Measurements from ENCODE around the gene CDC42EP4.

The CDC42EP4 gene

DNA sequence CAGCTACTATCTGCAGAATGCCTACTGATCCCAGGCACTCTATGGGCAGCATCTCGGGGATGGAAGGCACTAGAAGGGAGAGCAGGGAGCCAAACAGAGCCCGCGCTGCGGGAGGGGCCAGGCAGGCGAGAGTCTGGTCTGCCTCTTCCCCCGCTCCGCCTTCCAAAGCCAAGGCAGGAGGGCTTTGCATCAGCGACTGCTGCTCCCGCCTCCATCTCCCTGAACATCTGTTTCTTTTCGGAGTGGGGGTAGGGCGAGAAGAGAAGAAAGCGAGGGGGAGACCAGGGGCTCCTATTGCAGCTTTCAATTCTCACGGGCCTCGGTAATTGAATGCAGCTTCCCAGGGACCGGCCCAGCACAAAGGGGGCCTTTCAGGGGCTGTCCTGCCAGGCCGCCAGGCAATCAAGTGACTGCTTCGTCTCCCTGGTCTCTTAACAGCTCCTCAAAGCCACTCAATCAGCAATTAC is 31.4 kb upstream of the CDC42EP4 start:
- no peaks in the 10 kb centered on the region for H3K27me3 ChIP-seq (replicated peaks; ENCODE audit: control insufficient read depth, insufficient read depth, low read length, poor library complexity, severe bottlenecking)
- H3K4me1 ChIP-seq (ENCODE audit: control insufficient read depth, insufficient read depth, low read length, poor library complexity, severe bottlenecking) = no peaks in the 10 kb centered on the region
- H3K4me3 ChIP-seq (ENCODE audit: insufficient read depth, low read depth, low read length, poor library complexity, severe bottlenecking) = no peak overlapping the region
- H3K36me3 ChIP-seq (ENCODE audit: control insufficient read depth, insufficient read depth, low read length) = no peaks in the 10 kb centered on the region
- no peaks in the 10 kb centered on the region for H3K9me3 ChIP-seq (ENCODE audit: control insufficient read depth, low read length)
- H3K27ac ChIP-seq (ENCODE audit: insufficient read depth, low read length, poor library complexity, severe bottlenecking) = no peak overlapping the region
- no peak for DNase-seq

DNA sequence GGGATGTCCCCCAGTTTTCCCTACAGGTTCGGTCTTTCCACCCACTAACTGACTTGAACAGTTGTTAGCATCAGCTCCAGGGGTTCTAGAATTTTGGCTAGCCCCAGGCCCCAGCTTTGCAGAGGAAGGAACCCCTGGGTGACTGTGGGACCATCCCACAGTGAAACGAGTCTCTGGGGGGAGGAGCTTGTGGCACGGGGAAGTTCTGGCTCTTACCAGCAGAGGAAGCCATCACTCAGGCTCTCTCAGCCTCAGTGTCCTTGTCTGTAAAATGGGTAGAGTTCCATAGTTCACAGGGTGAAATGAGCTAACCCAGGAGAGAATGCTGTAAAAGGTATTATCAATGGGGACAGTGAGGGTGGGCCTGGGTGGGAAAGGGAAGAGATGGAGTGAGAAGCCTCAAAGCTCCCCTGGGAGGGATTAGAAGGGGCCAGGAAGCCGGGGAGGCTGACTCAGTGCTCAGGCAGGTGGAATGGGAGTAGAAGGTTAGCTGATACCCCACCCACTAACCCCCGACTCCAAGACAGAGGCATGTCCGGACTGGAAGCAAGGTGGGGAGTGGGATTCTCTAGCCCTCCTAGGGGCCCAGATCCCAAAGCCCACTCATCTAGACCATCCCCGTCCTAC is 30.9 kb upstream of the CDC42EP4 start:
- H3K27ac ChIP-seq (ENCODE audit: insufficient read depth, low read length, poor library complexity, severe bottlenecking) = no peak overlapping the region
- H3K27me3 ChIP-seq (replicated peaks; ENCODE audit: control insufficient read depth, insufficient read depth, low read length, poor library complexity, severe bottlenecking) = no peaks in the 10 kb centered on the region
- DNase-seq = no peak
- no peaks in the 10 kb centered on the region for H3K9me3 ChIP-seq (ENCODE audit: control insufficient read depth, low read length)
- no peak overlapping the region for H3K4me3 ChIP-seq (ENCODE audit: insufficient read depth, low read depth, low read length, poor library complexity, severe bottlenecking)
- H3K36me3 ChIP-seq (ENCODE audit: control insufficient read depth, insufficient read depth, low read length) = no peaks in the 10 kb centered on the region
- no peaks in the 10 kb centered on the region for H3K4me1 ChIP-seq (ENCODE audit: control insufficient read depth, insufficient read depth, low read length, poor library complexity, severe bottlenecking)

DNA sequence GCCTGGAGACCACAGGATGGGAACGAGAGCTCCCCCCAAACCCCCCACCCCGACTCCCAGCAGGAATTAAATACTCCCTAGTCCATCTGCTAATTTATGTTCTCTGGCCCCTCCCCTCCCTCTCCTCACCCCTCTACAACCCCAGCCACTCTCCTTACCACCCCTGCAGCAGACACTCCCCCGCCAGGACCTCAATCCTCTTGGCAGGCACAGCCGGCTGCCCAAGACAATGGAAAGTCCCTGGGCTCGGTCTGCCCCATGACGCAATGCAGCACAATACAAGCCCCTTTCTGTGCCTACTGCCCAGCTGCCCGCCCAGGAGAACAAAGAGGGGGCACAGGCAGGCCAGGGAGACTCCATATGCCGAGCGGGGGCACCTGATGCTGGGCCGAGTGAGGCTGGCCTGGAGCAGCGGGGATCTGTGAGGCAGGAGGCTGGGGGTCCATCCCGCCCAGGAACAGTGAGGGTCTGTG is 30.3 kb upstream of the CDC42EP4 start:
- H3K27ac ChIP-seq (ENCODE audit: insufficient read depth, low read length, poor library complexity, severe bottlenecking) = no peak overlapping the region
- no peaks in the 10 kb centered on the region for H3K36me3 ChIP-seq (ENCODE audit: control insufficient read depth, insufficient read depth, low read length)
- H3K27me3 ChIP-seq (replicated peaks; ENCODE audit: control insufficient read depth, insufficient read depth, low read length, poor library complexity, severe bottlenecking) = no peaks in the 10 kb centered on the region
- no peak overlapping the region for H3K4me3 ChIP-seq (ENCODE audit: insufficient read depth, low read depth, low read length, poor library complexity, severe bottlenecking)
- DNase-seq = no peak
- no peaks in the 10 kb centered on the region for H3K4me1 ChIP-seq (ENCODE audit: control insufficient read depth, insufficient read depth, low read length, poor library complexity, severe bottlenecking)
- H3K9me3 ChIP-seq (ENCODE audit: control insufficient read depth, low read length) = no peaks in the 10 kb centered on the region

DNA sequence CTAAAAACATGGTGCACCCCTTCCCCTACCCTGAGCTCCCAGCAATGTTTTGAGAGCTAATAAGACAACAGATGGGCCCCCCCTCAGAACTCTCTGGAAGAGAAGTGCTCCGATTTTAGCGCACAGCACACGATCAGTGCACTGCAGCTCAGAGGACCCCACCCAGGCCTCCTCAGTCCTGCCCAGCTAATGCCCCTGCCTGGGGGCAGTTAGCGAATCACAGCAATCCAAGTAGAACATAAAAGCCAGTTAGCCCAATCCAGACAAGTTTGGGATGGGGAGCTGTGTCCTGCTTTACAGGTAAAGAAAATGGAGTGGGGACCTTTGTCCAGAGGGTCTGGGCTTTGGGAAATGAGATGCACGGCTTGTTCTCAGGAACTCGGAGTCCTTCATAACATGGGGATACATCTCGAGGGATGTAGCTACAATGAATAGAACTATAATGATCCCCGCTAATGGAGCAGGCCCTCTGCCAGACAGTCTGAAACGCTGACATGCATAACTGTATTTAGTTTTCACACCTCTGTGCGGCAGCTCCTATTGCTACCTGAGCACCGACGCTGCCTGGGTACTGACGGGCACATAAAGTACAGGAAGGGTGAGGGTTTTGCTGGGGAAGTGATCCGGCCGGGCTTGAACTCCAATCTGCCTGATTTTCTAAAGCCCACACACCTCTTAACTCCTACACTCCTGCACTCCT is 29.7 kb upstream of the CDC42EP4 start:
- Histone ChIP-seq H3K27ac (ENCODE audit: insufficient read depth, low read length, poor library complexity, severe bottlenecking) (no peak overlapping the region), H3K36me3 (ENCODE audit: control insufficient read depth, insufficient read depth, low read length) (no peaks in the 10 kb centered on the region), H3K4me3 (ENCODE audit: insufficient read depth, low read depth, low read length, poor library complexity, severe bottlenecking) (no peak overlapping the region), H3K9me3 (ENCODE audit: control insufficient read depth, low read length) (no peaks in the 10 kb centered on the region), H3K4me1 (ENCODE audit: control insufficient read depth, insufficient read depth, low read length, poor library complexity, severe bottlenecking) (no peaks in the 10 kb centered on the region), H3K27me3 (replicated peaks; ENCODE audit: control insufficient read depth, insufficient read depth, low read length, poor library complexity, severe bottlenecking) (no peaks in the 10 kb centered on the region)
- DNase-seq = no peak

DNA sequence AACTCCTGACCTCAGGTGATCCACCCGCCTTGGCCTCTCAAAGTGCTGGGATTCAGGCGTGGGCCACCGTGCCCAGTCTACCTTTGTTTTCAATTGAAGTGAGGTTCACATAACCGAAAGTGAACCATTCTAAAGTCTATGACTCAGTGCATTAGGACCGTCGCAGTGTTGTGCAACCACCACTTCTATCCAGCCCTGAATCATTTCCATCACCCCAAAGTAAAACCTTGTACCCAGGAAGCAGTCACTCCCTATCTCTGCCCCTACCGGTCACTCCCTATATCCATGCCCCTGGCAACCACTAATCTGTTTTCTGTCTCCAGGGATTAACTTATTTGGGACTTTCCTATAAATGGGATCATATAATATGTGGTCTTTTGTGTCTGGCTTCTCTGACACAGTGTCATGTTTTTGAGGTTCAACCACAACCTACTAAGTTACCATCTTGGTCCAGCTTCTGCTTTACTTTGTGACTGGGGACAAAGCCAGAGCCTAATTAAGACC is 28.3 kb upstream of the CDC42EP4 start:
- Histone ChIP-seq H3K27ac (ENCODE audit: insufficient read depth, low read length, poor library complexity, severe bottlenecking) (no peak overlapping the region), H3K4me1 (ENCODE audit: control insufficient read depth, insufficient read depth, low read length, poor library complexity, severe bottlenecking) (no peaks in the 10 kb centered on the region), H3K9me3 (ENCODE audit: control insufficient read depth, low read length) (no peaks in the 10 kb centered on the region), H3K4me3 (ENCODE audit: insufficient read depth, low read depth, low read length, poor library complexity, severe bottlenecking) (no peak overlapping the region), H3K36me3 (ENCODE audit: control insufficient read depth, insufficient read depth, low read length) (no peaks in the 10 kb centered on the region), H3K27me3 (replicated peaks; ENCODE audit: control insufficient read depth, insufficient read depth, low read length, poor library complexity, severe bottlenecking) (no peaks in the 10 kb centered on the region)
- no peak for DNase-seq

DNA sequence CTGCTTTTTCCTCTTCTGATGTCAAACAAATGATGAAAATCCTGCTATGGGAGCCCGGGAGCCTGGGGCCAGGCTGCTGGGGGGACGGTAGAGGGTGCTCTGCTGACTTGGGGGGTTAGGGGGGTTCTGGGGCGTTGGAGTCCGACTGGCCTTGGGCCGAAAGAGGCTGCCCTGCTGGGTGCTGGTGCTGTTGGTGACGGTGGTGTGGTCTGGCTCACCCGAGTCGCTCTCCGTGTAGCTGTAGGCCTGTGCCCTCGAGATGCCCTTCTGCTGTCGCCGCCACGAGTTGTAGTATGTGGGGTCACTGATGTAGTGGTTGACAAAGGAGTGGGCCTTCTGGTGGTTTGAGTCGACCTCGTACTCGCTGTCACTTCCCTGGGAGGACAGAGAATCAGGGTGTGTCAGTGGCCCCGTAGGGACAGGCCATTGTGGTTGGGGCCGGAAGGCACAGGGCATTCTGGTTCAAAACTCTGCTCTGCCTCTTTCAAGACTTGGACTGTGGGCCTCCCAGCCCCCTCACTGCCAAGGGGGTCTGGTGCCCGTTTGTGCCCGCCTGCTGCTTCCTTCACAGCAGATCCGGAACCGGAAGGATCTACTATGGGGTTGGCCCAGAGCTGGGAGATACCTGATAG is 26.9 kb upstream of the CDC42EP4 start:
- H3K27ac ChIP-seq (ENCODE audit: insufficient read depth, low read length, poor library complexity, severe bottlenecking) = no peak overlapping the region
- no peak for DNase-seq
- H3K9me3 ChIP-seq (ENCODE audit: control insufficient read depth, low read length) = no peaks in the 10 kb centered on the region
- no peaks in the 10 kb centered on the region for H3K4me1 ChIP-seq (ENCODE audit: control insufficient read depth, insufficient read depth, low read length, poor library complexity, severe bottlenecking)
- H3K27me3 ChIP-seq (replicated peaks; ENCODE audit: control insufficient read depth, insufficient read depth, low read length, poor library complexity, severe bottlenecking) = no peaks in the 10 kb centered on the region
- no peak overlapping the region for H3K4me3 ChIP-seq (ENCODE audit: insufficient read depth, low read depth, low read length, poor library complexity, severe bottlenecking)
- no peaks in the 10 kb centered on the region for H3K36me3 ChIP-seq (ENCODE audit: control insufficient read depth, insufficient read depth, low read length)

DNA sequence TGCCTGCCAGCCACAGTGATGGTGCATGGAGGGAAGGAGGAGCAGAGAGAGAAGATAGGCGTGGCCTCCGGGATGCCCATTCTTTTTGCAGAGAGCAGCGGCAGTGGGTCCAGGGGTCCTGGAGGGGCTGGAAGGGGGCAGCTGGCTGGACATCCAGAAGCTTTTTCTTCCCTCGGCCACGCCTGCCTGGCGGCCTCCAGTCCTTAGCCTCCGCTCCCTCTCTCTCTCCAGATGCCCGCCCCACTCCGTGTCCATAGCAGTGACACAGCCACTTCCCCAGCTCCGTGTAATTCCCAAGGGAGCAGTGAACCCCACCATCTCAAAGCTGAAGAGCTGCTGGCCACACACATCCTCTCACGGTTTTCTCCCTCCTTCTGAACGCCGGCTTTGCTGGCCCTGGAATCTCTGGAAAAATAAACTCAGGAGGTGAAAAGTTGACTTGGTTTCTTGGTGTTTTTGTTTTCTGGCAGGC is 26.3 kb upstream of the CDC42EP4 start:
- Histone ChIP-seq H3K36me3 (ENCODE audit: control insufficient read depth, insufficient read depth, low read length) (no peaks in the 10 kb centered on the region), H3K9me3 (ENCODE audit: control insufficient read depth, low read length) (no peaks in the 10 kb centered on the region), H3K4me3 (ENCODE audit: insufficient read depth, low read depth, low read length, poor library complexity, severe bottlenecking) (no peak overlapping the region), H3K27me3 (replicated peaks; ENCODE audit: control insufficient read depth, insufficient read depth, low read length, poor library complexity, severe bottlenecking) (no peaks in the 10 kb centered on the region), H3K27ac (ENCODE audit: insufficient read depth, low read length, poor library complexity, severe bottlenecking) (no peak overlapping the region), H3K4me1 (ENCODE audit: control insufficient read depth, insufficient read depth, low read length, poor library complexity, severe bottlenecking) (no peaks in the 10 kb centered on the region)
- no peak for DNase-seq

DNA sequence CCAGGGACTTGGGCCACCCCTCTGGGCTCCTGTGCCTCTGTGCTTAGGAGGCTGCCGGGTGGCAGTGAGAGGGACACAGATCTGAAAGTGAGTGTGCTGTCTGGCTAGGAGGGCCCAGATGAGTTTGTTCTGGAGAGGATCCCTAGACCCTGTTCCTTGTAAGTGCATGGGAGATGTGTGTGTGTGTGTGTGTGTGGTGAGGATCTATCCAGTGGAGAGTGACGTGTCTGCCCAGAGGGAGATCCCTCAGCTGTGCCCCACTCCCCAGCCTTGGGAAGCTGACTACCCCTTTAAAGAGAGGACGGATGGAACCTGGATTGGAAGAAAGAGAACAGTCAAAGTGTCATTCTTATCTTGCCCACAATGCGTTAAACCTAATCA is 25.5 kb upstream of the CDC42EP4 start:
- H3K36me3 ChIP-seq (ENCODE audit: control insufficient read depth, insufficient read depth, low read length) = no peaks in the 10 kb centered on the region
- no peaks in the 10 kb centered on the region for H3K4me1 ChIP-seq (ENCODE audit: control insufficient read depth, insufficient read depth, low read length, poor library complexity, severe bottlenecking)
- no peaks in the 10 kb centered on the region for H3K27me3 ChIP-seq (replicated peaks; ENCODE audit: control insufficient read depth, insufficient read depth, low read length, poor library complexity, severe bottlenecking)
- no peak overlapping the region for H3K4me3 ChIP-seq (ENCODE audit: insufficient read depth, low read depth, low read length, poor library complexity, severe bottlenecking)
- H3K9me3 ChIP-seq (ENCODE audit: control insufficient read depth, low read length) = no peaks in the 10 kb centered on the region
- no peak overlapping the region for H3K27ac ChIP-seq (ENCODE audit: insufficient read depth, low read length, poor library complexity, severe bottlenecking)
- DNase-seq = no peak

DNA sequence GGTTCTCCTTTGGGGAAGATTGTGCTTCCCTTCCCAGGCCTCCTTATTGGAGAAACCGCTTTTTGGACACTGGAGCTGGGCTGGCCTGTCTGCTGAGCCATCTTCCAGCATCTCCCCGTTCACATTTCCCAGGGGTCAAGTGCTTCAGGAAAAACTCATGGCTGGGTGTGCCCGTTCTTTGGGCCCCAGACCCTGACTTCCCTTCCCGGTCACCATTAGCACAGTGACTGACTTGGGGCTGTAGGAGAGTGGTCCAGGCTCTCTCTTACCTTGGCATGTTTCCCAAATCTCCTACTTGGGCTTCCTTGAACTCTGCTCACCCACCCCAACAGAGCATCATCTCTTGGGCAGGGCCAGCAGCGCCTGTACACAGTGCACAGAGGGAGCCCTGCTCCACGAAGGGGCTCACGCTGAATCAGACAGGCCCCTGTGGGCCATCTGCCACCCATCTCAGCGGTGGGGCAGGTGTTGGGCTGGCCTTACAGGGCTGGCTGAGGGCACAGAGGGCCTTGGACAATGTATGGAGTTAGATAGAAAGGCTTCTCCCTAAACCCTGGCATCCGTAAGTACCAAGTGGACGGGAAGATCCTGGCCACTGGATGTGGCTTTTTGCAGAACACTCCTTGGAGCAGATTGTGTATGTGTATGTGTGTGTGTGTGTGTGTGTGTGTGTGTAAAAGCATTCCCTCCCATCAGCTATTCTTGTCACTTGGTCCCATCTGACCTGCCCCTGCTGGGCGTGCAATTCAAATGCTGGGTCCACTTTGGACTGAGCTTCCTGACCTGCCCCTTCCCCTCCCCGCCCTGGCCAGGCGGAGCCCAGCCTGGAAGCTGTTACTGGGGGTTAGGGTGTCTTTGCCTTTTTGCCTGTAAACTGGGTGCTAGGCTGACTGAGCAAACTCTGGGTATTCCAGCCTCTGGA is 24.9 kb upstream of the CDC42EP4 start:
- H3K9me3 ChIP-seq (ENCODE audit: control insufficient read depth, low read length) = no peaks in the 10 kb centered on the region
- H3K36me3 ChIP-seq (ENCODE audit: control insufficient read depth, insufficient read depth, low read length) = no peaks in the 10 kb centered on the region
- H3K27me3 ChIP-seq (replicated peaks; ENCODE audit: control insufficient read depth, insufficient read depth, low read length, poor library complexity, severe bottlenecking) = no peaks in the 10 kb centered on the region
- no peaks in the 10 kb centered on the region for H3K4me1 ChIP-seq (ENCODE audit: control insufficient read depth, insufficient read depth, low read length, poor library complexity, severe bottlenecking)
- no peak overlapping the region for H3K4me3 ChIP-seq (ENCODE audit: insufficient read depth, low read depth, low read length, poor library complexity, severe bottlenecking)
- no peak for DNase-seq
- no peak overlapping the region for H3K27ac ChIP-seq (ENCODE audit: insufficient read depth, low read length, poor library complexity, severe bottlenecking)

Data from effector memory CD4-positive, alpha-beta T cell (primary cell).